NCI-H2227 (cell line): Measurements from ENCODE around the gene ANK2.

Source experiments
- DNase-seq: peaks from one replicate; lab custom pipeline; 2025; ENCODE audit not compliant: unreplicated experiment; lab: John Stamatoyannopoulos, UW

ANK2 gene

GRCh38 chr4:113088050-113088449, 38.6 kb downstream of the ANK2 start:
- no peak for DNase-seq

GRCh38 chr4:113090954-113091353, 41.5 kb downstream of the ANK2 start:
- DNase-seq: no peak

- no peak for DNase-seq
These were observed 44.9 kb downstream of the ANK2 start for GRCh38 chr4:113094331-113094730.

GRCh38 chr4:113094802-113095201, 45.3 kb downstream of the ANK2 start:
- peak; percentile 20 for DNase-seq

- DNase-seq: no peak
These were observed 52.2 kb downstream of the ANK2 start for GRCh38 chr4:113101669-113102068.

- no peak for DNase-seq
These were observed 54.1 kb downstream of the ANK2 start for GRCh38 chr4:113103556-113103955.

GRCh38 chr4:113106108-113106507, 56.7 kb downstream of the ANK2 start:
- peak; percentile 35 for DNase-seq

GRCh38 chr4:113109106-113109718, 59.8 kb downstream of the ANK2 start:
- no peak for DNase-seq

GRCh38 chr4:113112338-113112978, 63.0 kb downstream of the ANK2 start:
- DNase-seq: no peak

GRCh38 chr4:113113151-113113550, 63.7 kb downstream of the ANK2 start:
- DNase-seq: no peak

- peak; percentile 6 for DNase-seq
These were observed 65.4 kb downstream of the ANK2 start for GRCh38 chr4:113114884-113115283.

- DNase-seq: peak; percentile 75
These were observed 67.2 kb downstream of the ANK2 start for GRCh38 chr4:113116414-113117357.

- DNase-seq: no peak
These were observed 67.9 kb downstream of the ANK2 start for GRCh38 chr4:113117358-113117702.

GRCh38 chr4:113122066-113122465, 72.6 kb downstream of the ANK2 start:
- DNase-seq: no peak

- DNase-seq: no peak
These were observed 76.0 kb downstream of the ANK2 start for GRCh38 chr4:113125418-113125817.

- DNase-seq: no peak
These were observed 81.7 kb downstream of the ANK2 start for GRCh38 chr4:113131136-113131535.

- DNase-seq: no peak
These were observed 82.2 kb downstream of the ANK2 start for GRCh38 chr4:113131621-113132020.

GRCh38 chr4:113141901-113142346, 92.5 kb downstream of the ANK2 start:
- DNase-seq: no peak

GRCh38 chr4:113142351-113142750, 92.9 kb downstream of the ANK2 start:
- no peak for DNase-seq

GRCh38 chr4:113144091-113144490, 94.6 kb downstream of the ANK2 start:
- DNase-seq: no peak

GRCh38 chr4:113145147-113145518, 95.7 kb downstream of the ANK2 start:
- no peak for DNase-seq
